ENCODE results near the gene SLC34A3. TPM values are rescaled to one million over a fixed set of nuclear protein-coding genes. Genes with fewer than 3 reads are reported as not detected.

SLC34A3 gene
- total RNA-seq, 1 experiment from 2014 or later, result 2.5 TPM

GRCh38 chr9:137227054-137227852, 3.4 kb upstream of the SLC34A3 start, which contains the start of gene RNF224:
TSS of gene RNF224 (plus strand) at chr9:137227502. CDS start at chr9:137228336, 834 bp downstream.
- peak within 1 kb of the TSS; percentile 99 for H3K4me2 ChIP-seq

GRCh38 chr9:137227853-137228505, 2.7 kb upstream of the SLC34A3 start:
- no peaks in the 10 kb centered on the region for H3K9me2 ChIP-seq (ENCODE audit: insufficient read depth)
- H3K36me3 ChIP-seq (ENCODE audit: low read depth), result no peaks in the 10 kb centered on the region
- TF ChIP-seq EZH2 (IDR thresholded peaks at IDR 0.05; ENCODE audit: low read depth), result no peak
- TF ChIP-seq CTCF (conservative IDR thresholded peaks at IDR 0.05), result no peak
- no TSS peak for BruUV-seq (replicated peaks)
- H3K9me3 ChIP-seq (ENCODE audit: insufficient read depth, low read depth), result no peaks in the 10 kb centered on the region
- intact Hi-C loops (cut with micrococcal nuclease; ENCODE audit: unreplicated experiment), result loop anchor here (1.0 to 2.0 kb wide), 6 partner anchors 29 to 181 kb away; partner anchors contain the start of genes ANAPC2, NPDC1, SAPCD2 and SSNA1
- no peaks in the 10 kb centered on the region for H4K20me1 ChIP-seq (ENCODE audit: insufficient read depth)
- H3K4me1 ChIP-seq (replicated peaks; ENCODE audit: insufficient read depth), result peaks cover 55% of the 10 kb centered on the region
- no peak overlapping the region for H2AFZ ChIP-seq
- H3K4me3 ChIP-seq, result peak overlapping the region; percentile 29; the same call in 1 of the 2 replicates
- peak overlapping the region; percentile 79 for H3K27ac ChIP-seq
- peak overlapping the region; percentile 99 for H3K4me2 ChIP-seq
- CTCF ChIA-PET, result interaction anchor here (0.6 to 2.3 kb wide), 5 partner anchors 9 to 410 kb away, joined by 3 to 15 read pairs (median 3); partner anchors contain the start of gene SSNA1
- H3K79me2 ChIP-seq (ENCODE audit: low read depth), result peaks cover 7% of the 10 kb centered on the region; the same call in 1 of the 2 replicates
- POLR2A ChIA-PET (ENCODE audit: unreplicated experiment), result interaction anchor here (0.5 to 1.5 kb wide), 5 partner anchors 13 to 39 kb away, joined by 3 to 7 read pairs (median 4); partner anchors contain the start of gene TUBB4B
- no peaks in the 10 kb centered on the region for H3K27me3 ChIP-seq (ENCODE audit: insufficient read depth, low read depth)
- DNase-seq, result peak in 1 of 2 experiments; percentile 67
- peaks cover 43% of the 10 kb centered on the region for H3F3A ChIP-seq (ENCODE audit: insufficient read depth, low read depth)

More at GRCh38 chr9:137227054-137227852, 3.4 kb upstream of the SLC34A3 start, which contains the start of gene RNF224:
- peaks cover 44% of the 10 kb centered on the region for H3F3A ChIP-seq (ENCODE audit: insufficient read depth, low read depth)
- no TSS peak for BruUV-seq (replicated peaks)
- H3K36me3 ChIP-seq (ENCODE audit: low read depth), result no peaks in the 10 kb centered on the region
- ChIA-PET CTCF (interaction anchor here (0.6 to 2.3 kb wide), 8 partner anchors 9 to 410 kb away, joined by 3 to 15 read pairs (median 4); partner anchors contain the start of genes DPP7 and SSNA1), POLR2A (ENCODE audit: unreplicated experiment) (interaction anchor here (0.5 to 1.6 kb wide), 7 partner anchors 13 to 317 kb away, joined by 3 to 12 read pairs (median 4); partner anchors contain the start of gene TUBB4B)
- TF ChIP-seq EZH2 (IDR thresholded peaks at IDR 0.05; ENCODE audit: low read depth) (no peak), CTCF (conservative IDR thresholded peaks at IDR 0.05) (peak; percentile 95)
- peak within 1 kb of the TSS; percentile 79 for H3K27ac ChIP-seq
- H3K27me3 ChIP-seq (ENCODE audit: insufficient read depth, low read depth), result no peaks in the 10 kb centered on the region
- peak within 1 kb of the TSS; percentile 90; the same call in 1 of the 2 replicates for H3K4me3 ChIP-seq
- no peaks in the 10 kb centered on the region for H3K9me3 ChIP-seq (ENCODE audit: insufficient read depth, low read depth)
- H3K4me1 ChIP-seq (replicated peaks; ENCODE audit: insufficient read depth), result peaks cover 55% of the 10 kb centered on the region
- H3K79me2 ChIP-seq (ENCODE audit: low read depth), result peaks cover 7% of the 10 kb centered on the region; the same call in 1 of the 2 replicates
- H2AFZ ChIP-seq, result no peak within 1 kb of the TSS
- H3K9me2 ChIP-seq (ENCODE audit: insufficient read depth), result no peaks in the 10 kb centered on the region
- DNase-seq, result peak; percentile 88 to 99
- H4K20me1 ChIP-seq (ENCODE audit: insufficient read depth), result no peaks in the 10 kb centered on the region
- intact Hi-C loops (cut with micrococcal nuclease; ENCODE audit: unreplicated experiment), result loop anchor here (1.0 to 2.0 kb wide), 6 partner anchors 30 to 180 kb away; partner anchors contain the start of genes ANAPC2, NPDC1, SAPCD2 and SSNA1

GRCh38 chr9:137228506-137228967, 2.2 kb upstream of the SLC34A3 start:
- Histone ChIP-seq H3K4me1 (replicated peaks; ENCODE audit: insufficient read depth) (peaks cover 55% of the 10 kb centered on the region), H3F3A (ENCODE audit: insufficient read depth, low read depth) (peaks cover 41% of the 10 kb centered on the region), H3K27me3 (ENCODE audit: insufficient read depth, low read depth) (no peaks in the 10 kb centered on the region), H3K4me2 (peak overlapping the region; percentile 71), H2AFZ (no peak overlapping the region), H3K36me3 (ENCODE audit: low read depth) (no peaks in the 10 kb centered on the region), H3K27ac (no peak overlapping the region), H3K9me2 (ENCODE audit: insufficient read depth) (no peaks in the 10 kb centered on the region), H4K20me1 (ENCODE audit: insufficient read depth) (no peaks in the 10 kb centered on the region), H3K9me3 (ENCODE audit: insufficient read depth, low read depth) (no peaks in the 10 kb centered on the region), H3K79me2 (ENCODE audit: low read depth) (peaks cover 7% of the 10 kb centered on the region; the same call in 1 of the 2 replicates), H3K4me3 (peak overlapping the region; percentile 29; the same call in 1 of the 2 replicates)
- intact Hi-C loops (cut with micrococcal nuclease; ENCODE audit: unreplicated experiment), result no loop called here
- CTCF ChIA-PET, result interaction anchor here (2.3 kb wide), 1 partner anchor 39 kb away, joined by 15 read pairs; the partner anchor contains the start of gene SSNA1
- TF ChIP-seq CTCF (conservative IDR thresholded peaks at IDR 0.05), result no peak
- TF ChIP-seq EZH2 (IDR thresholded peaks at IDR 0.05; ENCODE audit: low read depth), result no peak
- peak; percentile 59 to 80 for DNase-seq
- BruUV-seq (replicated peaks), result no TSS peak
- POLR2A ChIA-PET (ENCODE audit: unreplicated experiment), result interaction anchor here (0.6 kb wide), 1 partner anchor 12 kb away, joined by 7 read pairs; no protein-coding TSS in a partner anchor

Measured in PC-9 (cell line).